ENCODE results near the gene TJP2.

TJP2 gene

DNA sequence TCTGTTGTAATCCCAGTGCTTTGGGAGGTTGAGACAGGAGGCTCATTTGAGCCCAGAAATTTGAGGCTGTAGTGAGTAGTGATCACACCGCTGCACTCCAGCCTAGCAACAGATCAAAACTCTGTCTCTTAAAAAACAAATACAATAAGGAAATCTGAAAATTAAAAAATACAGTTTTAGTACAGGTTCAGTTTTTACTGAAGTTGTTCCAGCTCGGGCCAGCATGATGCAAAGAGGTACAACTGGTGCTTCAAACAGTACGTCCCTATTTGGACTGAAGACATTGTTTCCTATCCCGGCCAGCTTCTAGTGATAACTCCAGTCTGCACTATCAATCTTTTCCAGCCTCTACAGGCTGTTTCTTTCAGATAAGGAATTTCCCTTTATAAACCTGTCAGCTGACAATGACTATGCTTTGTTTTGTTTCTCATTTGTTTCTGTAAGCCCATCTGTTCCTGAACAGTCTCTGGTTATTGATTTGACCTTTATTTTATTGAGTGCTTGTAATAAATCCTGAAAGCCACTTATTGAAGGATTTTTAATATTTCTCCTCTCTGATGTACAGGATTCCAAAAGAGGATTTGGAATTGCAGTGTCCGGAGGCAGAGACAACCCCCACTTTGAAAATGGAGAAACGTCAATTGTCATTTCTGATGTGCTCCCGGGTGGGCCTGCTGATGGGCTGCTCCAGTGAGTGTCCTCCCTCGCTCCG is 41.9 kb downstream of the TJP2 start:
- Histone ChIP-seq H3K4me3 (no peak overlapping the region), H3K4me1 (peaks cover 0 to 21% (median 4%) of the 10 kb centered on the region in 4 donors), H3K9me3 (no peaks in the 10 kb centered on the region), H3K36me3 (peaks cover 14 to 45% (median 41%) of the 10 kb centered on the region in 3 donors), H3K27me3 (no peaks in the 10 kb centered on the region), H3K27ac (no peak overlapping the region)
- intact Hi-C loops (cut with DNase I; ENCODE audit: low total_unique reads), result no loop called here
- TF ChIP-seq, protein P1, sequence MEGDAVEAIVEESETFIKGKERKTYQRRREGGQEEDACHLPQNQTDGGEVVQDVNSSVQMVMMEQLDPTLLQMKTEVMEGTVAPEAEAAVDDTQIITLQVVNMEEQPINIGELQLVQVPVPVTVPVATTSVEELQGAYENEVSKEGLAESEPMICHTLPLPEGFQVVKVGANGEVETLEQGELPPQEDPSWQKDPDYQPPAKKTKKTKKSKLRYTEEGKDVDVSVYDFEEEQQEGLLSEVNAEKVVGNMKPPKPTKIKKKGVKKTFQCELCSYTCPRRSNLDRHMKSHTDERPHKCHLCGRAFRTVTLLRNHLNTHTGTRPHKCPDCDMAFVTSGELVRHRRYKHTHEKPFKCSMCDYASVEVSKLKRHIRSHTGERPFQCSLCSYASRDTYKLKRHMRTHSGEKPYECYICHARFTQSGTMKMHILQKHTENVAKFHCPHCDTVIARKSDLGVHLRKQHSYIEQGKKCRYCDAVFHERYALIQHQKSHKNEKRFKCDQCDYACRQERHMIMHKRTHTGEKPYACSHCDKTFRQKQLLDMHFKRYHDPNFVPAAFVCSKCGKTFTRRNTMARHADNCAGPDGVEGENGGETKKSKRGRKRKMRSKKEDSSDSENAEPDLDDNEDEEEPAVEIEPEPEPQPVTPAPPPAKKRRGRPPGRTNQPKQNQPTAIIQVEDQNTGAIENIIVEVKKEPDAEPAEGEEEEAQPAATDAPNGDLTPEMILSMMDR (IDR thresholded peaks at IDR 0.05), result no peak
- DNase-seq, result no peak

DNA sequence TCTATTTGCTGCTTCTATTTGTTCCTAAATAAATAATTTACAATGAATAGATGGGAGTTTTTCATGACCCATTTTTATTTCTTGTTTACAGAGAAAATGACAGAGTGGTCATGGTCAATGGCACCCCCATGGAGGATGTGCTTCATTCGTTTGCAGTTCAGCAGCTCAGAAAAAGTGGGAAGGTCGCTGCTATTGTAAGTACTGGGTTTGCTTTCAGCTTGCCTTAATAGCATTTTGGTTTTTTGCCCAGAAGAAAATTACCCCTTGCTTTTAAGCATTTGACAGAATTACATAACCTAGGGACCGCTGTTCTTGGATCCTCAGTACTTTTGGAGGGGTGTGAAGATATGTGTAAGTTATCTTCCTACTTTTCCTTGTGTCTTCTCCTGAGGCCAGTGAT is 44.1 kb downstream of the TJP2 start:
- H3K4me3 ChIP-seq, result no peak overlapping the region
- TF ChIP-seq, protein P1 (IDR thresholded peaks at IDR 0.05), result no peak

DNA sequence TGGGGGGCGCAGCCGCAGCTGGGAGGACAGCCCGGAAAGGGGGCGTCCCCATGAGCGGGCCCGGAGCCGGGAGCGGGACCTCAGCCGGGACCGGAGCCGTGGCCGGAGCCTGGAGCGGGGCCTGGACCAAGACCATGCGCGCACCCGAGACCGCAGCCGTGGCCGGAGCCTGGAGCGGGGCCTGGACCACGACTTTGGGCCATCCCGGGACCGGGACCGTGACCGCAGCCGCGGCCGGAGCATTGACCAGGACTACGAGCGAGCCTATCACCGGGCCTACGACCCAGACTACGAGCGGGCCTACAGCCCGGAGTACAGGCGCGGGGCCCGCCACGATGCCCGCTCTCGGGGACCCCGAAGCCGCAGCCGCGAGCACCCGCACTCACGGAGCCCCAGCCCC is 47.0 kb downstream of the TJP2 start:
- Histone ChIP-seq H3K9me3 (no peaks in the 10 kb centered on the region), H3K4me1 (no peaks in the 10 kb centered on the region), H3K4me3 (no peak overlapping the region), H3K36me3 (peaks cover 36 to 78% (median 67%) of the 10 kb centered on the region in 3 donors), H3K27me3 (no peaks in the 10 kb centered on the region), H3K27ac (no peak overlapping the region)
- no peak for DNase-seq
- intact Hi-C loops (cut with DNase I; ENCODE audit: low total_unique reads), result no loop called here
- TF ChIP-seq, protein P1 (IDR thresholded peaks at IDR 0.05), result no peak

More for the DNA sequence above, 44.1 kb downstream of the TJP2 start:
- intact Hi-C loops (cut with DNase I; ENCODE audit: low total_unique reads), result no loop called here
- no peak for DNase-seq
- Histone ChIP-seq H3K36me3 (peaks cover 24 to 65% (median 55%) of the 10 kb centered on the region in 3 donors), H3K27me3 (no peaks in the 10 kb centered on the region), H3K9me3 (no peaks in the 10 kb centered on the region), H3K27ac (no peak overlapping the region), H3K4me1 (peaks cover 0 to 6% (median 4%) of the 10 kb centered on the region in 4 donors)

DNA sequence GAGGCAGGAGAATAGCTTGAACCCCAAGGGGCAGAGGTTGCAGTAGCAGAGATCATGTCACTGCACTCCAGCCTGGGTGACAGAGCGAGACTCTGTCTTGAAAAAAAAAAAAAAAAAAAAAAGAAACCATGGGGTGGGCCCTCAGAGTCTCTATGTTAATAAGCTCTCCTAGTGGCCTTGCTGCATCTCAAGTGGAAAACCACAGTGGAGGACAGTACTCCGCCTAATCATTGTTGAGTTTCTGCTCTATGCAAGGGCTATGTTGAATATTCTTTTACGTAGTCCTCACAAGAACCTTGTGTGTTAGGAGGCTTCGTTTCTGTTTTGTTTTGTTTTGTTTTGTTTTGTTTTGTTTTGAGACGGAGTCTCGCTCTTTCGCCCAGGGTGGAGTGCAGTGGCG is 48.9 kb downstream of the TJP2 start:
- no peak overlapping the region for H3K27ac ChIP-seq
- H3K9me3 ChIP-seq, result no peaks in the 10 kb centered on the region
- H3K4me1 ChIP-seq, result no peaks in the 10 kb centered on the region
- TF ChIP-seq, protein P1 (IDR thresholded peaks at IDR 0.05), result no peak
- peaks cover 53 to 78% (median 65%) of the 10 kb centered on the region in 3 donors for H3K36me3 ChIP-seq
- no peaks in the 10 kb centered on the region for H3K27me3 ChIP-seq
- no peak for DNase-seq
- intact Hi-C loops (cut with DNase I; ENCODE audit: low total_unique reads), result no loop called here
- no peak overlapping the region for H3K4me3 ChIP-seq

DNA sequence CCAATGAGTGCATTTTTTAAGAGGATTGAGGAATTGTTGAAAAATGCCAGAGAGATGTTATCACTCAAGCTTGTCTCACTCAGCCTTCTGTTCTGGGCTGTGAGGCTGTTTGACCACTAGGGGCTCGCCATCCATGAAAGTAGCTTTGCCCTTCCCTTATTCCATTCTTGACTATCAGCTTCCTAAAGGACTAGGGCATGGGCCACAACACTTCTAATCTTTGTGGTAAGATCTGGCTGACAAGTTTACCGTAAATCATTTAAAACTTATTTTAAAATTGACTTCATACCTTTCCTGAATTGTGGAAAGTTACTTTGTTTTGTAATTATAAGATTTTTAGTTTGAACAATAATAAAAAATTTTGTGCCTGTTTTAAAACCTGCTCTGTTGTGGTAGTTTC is 49.5 kb downstream of the TJP2 start:
- intact Hi-C loops (cut with DNase I; ENCODE audit: low total_unique reads), result no loop called here
- H3K36me3 ChIP-seq, result peaks cover 59 to 80% (median 65%) of the 10 kb centered on the region in 3 donors
- no peaks in the 10 kb centered on the region for H3K4me1 ChIP-seq
- no peaks in the 10 kb centered on the region for H3K9me3 ChIP-seq
- no peak overlapping the region for H3K4me3 ChIP-seq
- H3K27me3 ChIP-seq, result no peaks in the 10 kb centered on the region
- H3K27ac ChIP-seq, result no peak overlapping the region
- DNase-seq, result no peak
- TF ChIP-seq, protein P1 (IDR thresholded peaks at IDR 0.05), result peak; percentile 46 to 51

Data from tibial artery (tissue), 4 donors.